Kidney epithelial cell (primary cell): ENCODE measurements around the gene ZFP36L2. TPM values are rescaled to one million over a fixed set of nuclear protein-coding genes. Genes with fewer than 3 reads are reported as not detected.

ENCODE experiments used
- DNase-seq: peaks from one replicate; pipeline ENCODE4 v3.0.0-alpha.2; 2010; ENCODE audit warnings: low read depth
- H3K27me3 ChIP-seq: 2 replicates; pipeline ENCODE4 v1.6.0; 2011; ENCODE audit warnings: low read length; ENCODE audit not compliant: control insufficient read depth, insufficient read depth
- H3K36me3 ChIP-seq: 2 replicates; pipeline ENCODE4 v1.5.1; 2011; ENCODE audit warnings: low read length; ENCODE audit not compliant: control insufficient read depth, insufficient read depth
- H3K4me3 ChIP-seq: 2 replicates; pipeline ENCODE4 v1.5.1; 2011; ENCODE audit warnings: low read depth, mild to moderate bottlenecking, control low read depth, low read length
- total RNA-seq: library from RNA; depleted of rRNA; stranded (reverse); fragments of >200 nt; gene quantifications from 2 replicates; pipeline ENCODE4 v1.2.3, GENCODE V29; 2015
- TF ChIP-seq, protein P1 (sequence below): IDR thresholded peaks from 2 replicates; pipeline ENCODE4 v1.5.1; 2011; ENCODE audit warnings: mild to moderate bottlenecking, moderate library complexity, low read length, control low read depth, inconsistent platforms; ENCODE audit not compliant: insufficient read depth, poor library complexity, severe bottlenecking

ZFP36L2 gene
- total RNA-seq, 1 donor from 2014 or later = 12.2 TPM

DNA sequence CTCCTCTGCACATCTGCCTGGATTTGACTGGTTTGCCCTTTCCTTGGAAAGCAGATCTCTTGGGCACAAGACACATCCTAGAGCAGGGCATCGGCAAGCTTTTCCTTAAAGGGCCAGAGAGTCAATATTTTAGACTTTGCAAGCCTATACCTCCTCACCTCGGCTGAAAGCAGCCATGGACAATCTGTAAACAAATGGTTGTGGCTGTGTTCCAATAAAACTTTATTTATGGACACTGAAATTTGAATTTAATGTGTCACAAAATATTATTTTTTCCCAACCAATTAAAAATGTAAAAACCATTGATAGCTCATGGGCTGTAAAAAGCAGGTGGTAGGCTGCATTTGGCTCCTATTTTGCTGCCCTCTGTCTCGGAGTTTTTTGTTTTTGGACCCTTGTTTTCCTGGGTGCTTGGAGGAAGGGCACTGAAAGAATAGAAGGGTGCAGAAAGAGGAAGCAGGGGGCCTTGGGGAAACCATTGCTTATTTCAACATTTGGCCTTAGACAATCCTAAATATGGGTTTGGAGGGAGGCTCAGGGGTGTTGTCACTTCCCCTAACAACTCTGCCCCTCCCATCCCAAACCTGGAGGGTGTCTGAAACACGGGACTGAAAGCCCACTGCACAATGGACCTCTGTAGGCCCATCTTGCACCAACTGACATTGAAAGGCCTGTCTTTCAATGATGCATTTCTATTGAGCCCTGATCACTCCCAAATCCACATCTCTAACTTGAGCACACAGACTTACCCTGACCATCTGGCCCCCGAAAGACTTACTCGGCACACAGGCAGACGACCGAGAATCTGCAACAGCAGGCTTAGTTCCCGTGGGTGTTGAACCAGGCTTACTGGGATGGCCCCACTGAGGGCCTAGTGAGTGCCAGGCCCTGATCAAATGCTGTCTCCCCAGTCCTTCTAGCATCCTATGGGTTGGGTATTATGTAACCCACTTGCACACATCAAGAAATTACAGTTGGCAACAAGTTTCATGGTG, 7.1 kb upstream of the ZFP36L2 start:
- Histone ChIP-seq H3K4me3 (no peak overlapping the region), H3K27me3 (no peaks in the 10 kb centered on the region), H3K36me3 (peaks cover 1% of the 10 kb centered on the region)
- TF ChIP-seq, protein P1, sequence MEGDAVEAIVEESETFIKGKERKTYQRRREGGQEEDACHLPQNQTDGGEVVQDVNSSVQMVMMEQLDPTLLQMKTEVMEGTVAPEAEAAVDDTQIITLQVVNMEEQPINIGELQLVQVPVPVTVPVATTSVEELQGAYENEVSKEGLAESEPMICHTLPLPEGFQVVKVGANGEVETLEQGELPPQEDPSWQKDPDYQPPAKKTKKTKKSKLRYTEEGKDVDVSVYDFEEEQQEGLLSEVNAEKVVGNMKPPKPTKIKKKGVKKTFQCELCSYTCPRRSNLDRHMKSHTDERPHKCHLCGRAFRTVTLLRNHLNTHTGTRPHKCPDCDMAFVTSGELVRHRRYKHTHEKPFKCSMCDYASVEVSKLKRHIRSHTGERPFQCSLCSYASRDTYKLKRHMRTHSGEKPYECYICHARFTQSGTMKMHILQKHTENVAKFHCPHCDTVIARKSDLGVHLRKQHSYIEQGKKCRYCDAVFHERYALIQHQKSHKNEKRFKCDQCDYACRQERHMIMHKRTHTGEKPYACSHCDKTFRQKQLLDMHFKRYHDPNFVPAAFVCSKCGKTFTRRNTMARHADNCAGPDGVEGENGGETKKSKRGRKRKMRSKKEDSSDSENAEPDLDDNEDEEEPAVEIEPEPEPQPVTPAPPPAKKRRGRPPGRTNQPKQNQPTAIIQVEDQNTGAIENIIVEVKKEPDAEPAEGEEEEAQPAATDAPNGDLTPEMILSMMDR = no peak
- DNase-seq = no peak

DNA sequence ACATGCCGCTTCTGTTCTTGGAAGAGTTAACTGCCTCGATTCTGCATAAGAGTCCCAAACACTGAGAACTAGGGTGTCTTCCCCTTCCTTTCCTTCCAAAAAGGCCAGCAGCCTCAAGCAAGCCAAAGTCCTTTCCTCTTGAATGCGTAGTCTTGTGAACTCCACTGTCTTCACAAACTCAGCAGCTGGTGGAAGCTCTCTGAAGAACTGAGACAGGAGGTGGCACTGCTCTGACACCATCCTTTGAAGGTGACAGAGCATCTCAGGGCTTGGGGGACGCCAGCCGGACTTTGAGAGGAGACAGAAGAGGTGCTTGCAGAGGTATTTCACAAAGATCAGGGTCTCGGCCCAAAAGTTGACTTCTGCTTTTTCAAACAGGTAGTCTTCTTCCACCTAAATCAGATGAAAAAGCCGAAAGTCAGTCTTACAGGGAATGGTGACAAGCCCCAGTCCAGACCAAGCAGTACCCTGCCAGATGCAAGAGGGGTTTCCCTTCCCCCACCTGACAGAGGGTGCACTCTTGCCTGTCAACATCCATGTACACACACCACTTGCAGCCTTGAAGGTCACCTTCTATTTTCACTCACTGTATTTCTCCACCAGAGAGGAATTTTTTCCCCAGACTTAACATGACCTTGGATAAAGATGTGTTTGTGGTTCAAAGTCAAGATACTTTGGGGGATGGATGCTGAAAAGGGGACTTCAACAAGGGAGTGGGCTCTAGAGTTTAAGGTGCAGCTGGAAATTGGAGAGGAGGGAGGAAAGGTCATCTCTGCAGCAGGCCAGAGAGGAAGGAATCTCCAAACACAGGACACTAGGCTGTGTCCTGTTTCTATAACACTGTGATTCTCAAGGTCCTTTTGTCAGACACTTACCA, 4.8 kb upstream of the ZFP36L2 start:
- no peak overlapping the region for H3K4me3 ChIP-seq
- TF ChIP-seq, protein P1 = no peak
- peaks cover 1% of the 10 kb centered on the region for H3K36me3 ChIP-seq
- no peak for DNase-seq
- H3K27me3 ChIP-seq = no peaks in the 10 kb centered on the region

DNA sequence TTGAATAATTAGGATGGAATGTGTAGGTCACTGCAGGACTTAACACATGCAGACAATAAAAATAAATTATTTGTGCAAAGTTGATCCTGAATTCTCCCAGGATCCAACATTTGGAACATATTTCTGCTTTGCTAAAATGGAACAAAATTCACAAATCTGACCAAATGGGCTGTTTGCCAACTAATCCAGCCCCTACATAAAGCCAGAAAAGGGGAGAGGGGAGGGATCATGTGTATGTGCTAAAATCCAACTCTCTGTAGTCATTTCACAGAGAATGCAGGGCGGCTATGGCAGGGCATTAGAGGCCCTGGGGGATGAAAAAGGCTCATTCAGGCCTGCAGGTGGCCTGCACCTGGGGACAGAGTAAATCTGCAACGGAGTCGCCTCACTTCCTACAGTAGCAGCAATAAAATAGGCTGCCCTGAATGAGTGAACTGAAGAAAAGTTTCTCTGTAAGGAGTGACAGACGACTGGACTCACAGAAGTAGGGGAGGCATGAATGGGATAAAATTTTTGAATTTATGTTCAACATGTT, 4.0 kb upstream of the ZFP36L2 start:
- no peak for DNase-seq

DNA sequence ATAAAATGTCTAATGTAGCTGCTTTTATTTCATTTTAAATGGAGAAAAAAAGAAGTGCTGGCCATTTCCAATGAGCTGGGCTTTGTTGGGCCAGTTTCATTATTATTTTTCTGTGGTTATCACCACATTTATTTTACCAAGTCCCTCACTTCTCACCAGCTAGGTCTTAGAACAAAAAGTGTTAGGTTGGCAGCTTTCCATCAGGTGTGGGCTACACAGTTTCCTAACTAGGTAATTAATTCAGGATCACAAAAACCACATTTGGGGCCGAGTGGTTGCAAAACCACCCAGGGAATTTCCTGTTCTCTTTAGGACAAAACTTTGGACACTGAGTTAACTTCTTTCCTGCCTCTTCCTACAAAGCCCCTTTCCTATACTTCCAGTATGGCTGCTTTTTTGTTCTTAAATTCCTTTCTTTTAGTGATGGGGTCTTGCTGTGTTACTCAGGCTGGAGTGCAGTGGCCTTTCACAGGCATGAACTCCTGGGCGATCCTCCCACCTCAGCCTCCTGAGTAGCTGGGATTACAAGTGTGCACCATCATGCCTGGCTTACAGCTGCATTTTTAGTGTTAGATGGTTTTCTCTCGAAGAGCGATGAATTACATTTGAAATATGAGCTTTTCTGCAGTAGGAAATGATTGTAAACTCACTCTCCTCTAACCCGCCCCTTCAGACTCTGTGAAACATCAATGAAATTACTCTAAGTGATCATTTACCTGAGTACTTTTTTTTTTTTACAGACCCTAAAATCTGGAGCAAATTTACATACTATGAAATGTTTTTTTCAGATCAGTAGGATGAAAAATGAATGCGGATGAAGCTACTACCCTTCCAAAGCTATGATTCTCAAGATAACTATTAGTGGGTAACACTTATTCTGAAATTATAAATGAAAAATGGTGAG, 2.6 kb upstream of the ZFP36L2 start:
- no peak overlapping the region for H3K4me3 ChIP-seq
- TF ChIP-seq, protein P1 = no peak
- no peak for DNase-seq

More for the DNA sequence above, 4.0 kb upstream of the ZFP36L2 start:
- TF ChIP-seq, protein P1 = no peak
- H3K36me3 ChIP-seq = peaks cover 1% of the 10 kb centered on the region
- no peak overlapping the region for H3K4me3 ChIP-seq
- H3K27me3 ChIP-seq = no peaks in the 10 kb centered on the region

DNA sequence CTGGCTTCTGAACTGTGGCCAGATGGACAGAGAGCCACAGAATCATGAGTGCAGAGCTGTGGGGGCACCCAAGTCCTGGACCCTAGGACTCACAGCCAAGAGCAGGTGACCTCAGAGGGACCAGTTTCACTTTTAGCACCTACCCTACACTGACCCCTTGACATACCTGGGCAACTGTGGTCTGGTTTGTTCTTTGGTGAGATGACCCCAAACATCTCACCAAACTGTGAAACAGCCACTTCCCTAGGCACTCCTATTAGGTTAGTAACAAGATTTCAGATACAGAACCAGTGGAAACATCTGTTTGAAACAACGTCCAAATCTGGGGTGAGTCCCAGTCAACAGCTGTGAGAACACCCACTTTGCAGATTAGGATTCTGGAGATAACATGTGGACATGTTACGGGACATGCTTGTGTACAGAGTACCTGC, 1.9 kb upstream of the ZFP36L2 start:
- no peak for DNase-seq
- TF ChIP-seq, protein P1 = no peak
- H3K27me3 ChIP-seq = no peaks in the 10 kb centered on the region
- no peak overlapping the region for H3K4me3 ChIP-seq
- H3K36me3 ChIP-seq = peaks cover 5% of the 10 kb centered on the region

More for the DNA sequence above, 2.6 kb upstream of the ZFP36L2 start:
- H3K36me3 ChIP-seq = peaks cover 3% of the 10 kb centered on the region
- H3K27me3 ChIP-seq = no peaks in the 10 kb centered on the region
